Activated CD4-positive, alpha-beta memory T cell treated with anti-CD3 and anti-CD28 coated beads for 36 hours (primary cell): ENCODE results near the gene HSBP1. TPM values are rescaled to one million over a fixed set of nuclear protein-coding genes. Genes with fewer than 3 reads are reported as not detected.

ENCODE experiments used
- CTCF ChIA-PET: fragments of 350-600 bp; sonication (Branson Sonifier 250); formaldehyde crosslinking; loops from one replicate; lab custom pipeline; 2021; ENCODE audit warnings: antibody characterized with exemption, inconsistent platforms; lab: Charles Lee
- POLR2A ChIA-PET: fragments of 350-600 bp; sonication (Branson Sonifier 250); formaldehyde crosslinking; loops from one replicate; lab custom pipeline; 2021; ENCODE audit warnings: antibody characterized with exemption; lab: Charles Lee
- DNase-seq: peaks from one replicate; pipeline ENCODE4 v3.0.0-alpha.2; 2020
- H3K27ac Mint-ChIP-seq: one replicate; pipeline ENCODE4 v1.8.0; 2021; ENCODE audit warnings: mixed read lengths
- H3K27me3 Mint-ChIP-seq: one replicate; pipeline ENCODE4 v1.8.0; 2021; ENCODE audit warnings: mixed read lengths
- H3K36me3 Mint-ChIP-seq: one replicate; pipeline ENCODE4 v1.8.0; 2021; ENCODE audit warnings: mixed read lengths
- H3K4me1 Mint-ChIP-seq: one replicate; pipeline ENCODE4 v1.8.0; 2021; ENCODE audit warnings: low read depth, mixed read lengths
- H3K4me3 Mint-ChIP-seq: one replicate; pipeline ENCODE4 v1.8.0; 2021; ENCODE audit warnings: mild to moderate bottlenecking, mixed read lengths
- H3K9me3 Mint-ChIP-seq: one replicate; pipeline ENCODE4 v1.8.0; 2021; ENCODE audit warnings: mixed read lengths
- intact Hi-C: fragments of 100-400 bp; cut with micrococcal nuclease; formaldehyde crosslinking; loops from one replicate; pipeline ENCODE4 v1.15.1; 2023
- total RNA-seq, 2 experiments: library from RNA; stranded (reverse); gene quantifications; one replicate each; pipeline ENCODE4 v1.2.3, GENCODE V29; 2021

HSBP1 gene
- total RNA-seq, 2 experiments from 2014 or later, result 70.1 to 74.7 TPM

DNA sequence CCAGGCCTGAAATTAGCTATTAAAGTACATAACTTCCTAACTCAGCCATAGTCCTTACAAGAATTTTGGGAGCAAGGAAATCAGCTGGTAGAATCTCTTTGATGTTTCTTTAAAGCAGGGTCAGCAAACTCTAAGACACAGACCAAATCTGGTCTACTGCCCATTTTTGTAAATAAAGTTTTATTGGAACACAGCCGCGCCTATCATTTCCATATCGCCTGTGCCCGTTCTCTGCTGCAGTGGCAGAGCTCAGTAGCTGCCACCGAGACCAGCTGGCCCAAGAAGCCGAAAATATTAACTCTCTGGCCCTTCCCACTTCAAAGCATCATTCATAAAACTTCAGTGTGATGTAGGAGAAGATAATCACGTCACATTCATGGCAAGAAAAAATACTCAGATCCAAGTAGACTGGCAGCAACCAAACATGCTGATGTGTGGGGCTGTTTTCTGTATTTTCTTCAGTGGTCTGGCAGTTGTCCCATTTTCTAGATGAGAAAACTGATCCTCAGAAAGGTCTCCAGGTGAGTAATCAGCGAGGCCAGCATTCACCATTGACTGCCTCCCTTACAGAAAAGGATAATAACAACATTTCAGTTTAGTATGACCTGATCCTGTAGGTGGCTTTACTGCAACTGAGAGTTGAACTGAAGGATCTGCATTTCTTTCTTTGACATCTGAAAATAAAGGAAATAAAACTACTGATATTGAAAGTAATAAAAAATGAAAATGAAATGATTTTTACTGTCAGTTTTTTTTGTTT is 18.0 kb upstream of the HSBP1 start:
- DNase-seq, result no peak
- Mint-ChIP-seq H3K9me3 (no peaks in the 10 kb centered on the region), H3K27ac (no peak overlapping the region), H3K27me3 (no peaks in the 10 kb centered on the region), H3K4me3 (no peak overlapping the region), H3K36me3 (no peaks in the 10 kb centered on the region), H3K4me1 (peaks cover 8% of the 10 kb centered on the region)
- POLR2A ChIA-PET, result no interaction called here
- CTCF ChIA-PET, result no interaction called here
- intact Hi-C loops, result no loop called here

- peaks cover 3% of the 10 kb centered on the region for H3K27me3 Mint-ChIP-seq
- no peak overlapping the region for H3K27ac Mint-ChIP-seq
- no peak overlapping the region for H3K4me3 Mint-ChIP-seq
- ChIA-PET POLR2A (no interaction called here), CTCF (no interaction called here)
- intact Hi-C loops, result no loop called here
- H3K9me3 Mint-ChIP-seq, result no peaks in the 10 kb centered on the region
- no peak for DNase-seq
- H3K4me1 Mint-ChIP-seq, result peaks cover 8% of the 10 kb centered on the region
- H3K36me3 Mint-ChIP-seq, result no peaks in the 10 kb centered on the region
These were observed 15.9 kb upstream of the HSBP1 start for GRCh38 chr16:83791916-83792315.

DNA sequence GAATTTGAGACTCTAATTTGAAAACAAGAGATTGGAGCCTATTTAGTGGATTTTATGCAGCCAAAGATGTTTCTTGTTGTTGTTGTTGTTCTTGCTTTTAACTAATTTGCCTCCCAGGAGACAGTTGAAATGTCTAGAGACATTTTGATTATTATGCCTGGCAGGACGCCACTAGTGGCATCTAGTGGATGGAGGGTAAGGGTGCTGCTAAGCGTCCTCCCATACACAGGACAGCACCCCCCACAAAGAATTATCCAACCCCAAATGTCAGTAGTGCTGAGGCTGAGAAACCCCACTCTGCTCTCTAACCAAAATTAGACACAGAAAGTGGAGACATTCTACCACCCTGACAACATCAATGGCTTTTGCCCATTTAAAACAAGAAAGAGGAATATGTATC is 15.4 kb upstream of the HSBP1 start:
- intact Hi-C loops, result no loop called here
- Mint-ChIP-seq H3K27me3 (peaks cover 5% of the 10 kb centered on the region), H3K36me3 (no peaks in the 10 kb centered on the region), H3K4me1 (peaks cover 8% of the 10 kb centered on the region), H3K27ac (no peak overlapping the region), H3K4me3 (no peak overlapping the region), H3K9me3 (no peaks in the 10 kb centered on the region)
- no peak for DNase-seq
- ChIA-PET CTCF (no interaction called here), POLR2A (no interaction called here)

GRCh38 chr16:83793179-83793578 is 14.6 kb upstream of the HSBP1 start:
- intact Hi-C loops, result no loop called here
- POLR2A ChIA-PET, result no interaction called here
- Mint-ChIP-seq H3K4me3 (no peak overlapping the region), H3K9me3 (no peaks in the 10 kb centered on the region), H3K36me3 (no peaks in the 10 kb centered on the region), H3K27ac (no peak overlapping the region), H3K4me1 (peaks cover 8% of the 10 kb centered on the region), H3K27me3 (peaks cover 5% of the 10 kb centered on the region)
- DNase-seq, result no peak
- CTCF ChIA-PET, result no interaction called here

GRCh38 chr16:83794860-83795554 is 12.8 kb upstream of the HSBP1 start:
- Mint-ChIP-seq H3K27ac (no peak overlapping the region), H3K9me3 (no peaks in the 10 kb centered on the region), H3K27me3 (peaks cover 10% of the 10 kb centered on the region), H3K36me3 (no peaks in the 10 kb centered on the region), H3K4me3 (no peak overlapping the region), H3K4me1 (peaks cover 8% of the 10 kb centered on the region)
- CTCF ChIA-PET, result no interaction called here
- POLR2A ChIA-PET, result no interaction called here
- intact Hi-C loops, result no loop called here
- DNase-seq, result no peak

- intact Hi-C loops, result no loop called here
- ChIA-PET CTCF (no interaction called here), POLR2A (no interaction called here)
- DNase-seq, result no peak
- Mint-ChIP-seq H3K27ac (no peak overlapping the region), H3K9me3 (no peaks in the 10 kb centered on the region), H3K36me3 (no peaks in the 10 kb centered on the region), H3K27me3 (peaks cover 13% of the 10 kb centered on the region), H3K4me1 (peaks cover 8% of the 10 kb centered on the region), H3K4me3 (no peak overlapping the region)
These were observed 10.8 kb upstream of the HSBP1 start for GRCh38 chr16:83797013-83797412.

DNA sequence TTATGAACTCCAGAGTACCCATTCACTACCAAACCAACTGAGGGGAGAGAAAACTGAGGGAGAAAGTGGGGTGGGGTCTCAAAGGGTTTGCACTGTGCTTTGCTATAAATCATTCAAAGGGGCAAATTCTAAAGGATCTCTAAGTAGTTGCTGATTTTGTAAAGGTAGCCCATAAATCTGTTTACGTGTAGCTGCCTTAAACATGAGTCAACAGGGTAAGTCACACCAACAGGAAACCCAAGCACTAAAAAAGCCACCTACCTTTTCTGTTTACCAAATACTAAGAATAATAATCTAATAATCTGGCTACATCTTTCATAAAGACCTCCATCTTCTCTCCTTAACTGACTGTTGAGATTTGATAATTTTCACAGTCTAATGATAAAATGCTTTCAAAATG is 8.4 kb upstream of the HSBP1 start:
- no peaks in the 10 kb centered on the region for H3K36me3 Mint-ChIP-seq
- ChIA-PET POLR2A (no interaction called here), CTCF (no interaction called here)
- intact Hi-C loops, result no loop called here
- DNase-seq, result no peak
- no peak overlapping the region for H3K27ac Mint-ChIP-seq
- H3K4me1 Mint-ChIP-seq, result peaks cover 4% of the 10 kb centered on the region
- peaks cover 13% of the 10 kb centered on the region for H3K27me3 Mint-ChIP-seq
- H3K4me3 Mint-ChIP-seq, result no peak overlapping the region
- no peaks in the 10 kb centered on the region for H3K9me3 Mint-ChIP-seq

- no peaks in the 10 kb centered on the region for H3K36me3 Mint-ChIP-seq
- no peak overlapping the region for H3K4me3 Mint-ChIP-seq
These were observed 5.6 kb upstream of the HSBP1 start for GRCh38 chr16:83802135-83802534.

GRCh38 chr16:83802554-83803205 is 5.1 kb upstream of the HSBP1 start:
- intact Hi-C loops, result no loop called here
- ChIA-PET CTCF (no interaction called here), POLR2A (no interaction called here)
- peaks cover 8% of the 10 kb centered on the region for H3K27me3 Mint-ChIP-seq
- no peak overlapping the region for H3K27ac Mint-ChIP-seq
- H3K9me3 Mint-ChIP-seq, result no peaks in the 10 kb centered on the region
- H3K4me3 Mint-ChIP-seq, result no peak overlapping the region
- peaks cover 10% of the 10 kb centered on the region for H3K4me1 Mint-ChIP-seq
- no peak for DNase-seq
- no peaks in the 10 kb centered on the region for H3K36me3 Mint-ChIP-seq

More at GRCh38 chr16:83802135-83802534, 5.6 kb upstream of the HSBP1 start:
- no peak overlapping the region for H3K27ac Mint-ChIP-seq
- no peaks in the 10 kb centered on the region for H3K9me3 Mint-ChIP-seq
- ChIA-PET POLR2A (no interaction called here), CTCF (no interaction called here)
- H3K27me3 Mint-ChIP-seq, result peaks cover 8% of the 10 kb centered on the region
- DNase-seq, result no peak
- H3K4me1 Mint-ChIP-seq, result peaks cover 9% of the 10 kb centered on the region
- intact Hi-C loops, result no loop called here

DNA sequence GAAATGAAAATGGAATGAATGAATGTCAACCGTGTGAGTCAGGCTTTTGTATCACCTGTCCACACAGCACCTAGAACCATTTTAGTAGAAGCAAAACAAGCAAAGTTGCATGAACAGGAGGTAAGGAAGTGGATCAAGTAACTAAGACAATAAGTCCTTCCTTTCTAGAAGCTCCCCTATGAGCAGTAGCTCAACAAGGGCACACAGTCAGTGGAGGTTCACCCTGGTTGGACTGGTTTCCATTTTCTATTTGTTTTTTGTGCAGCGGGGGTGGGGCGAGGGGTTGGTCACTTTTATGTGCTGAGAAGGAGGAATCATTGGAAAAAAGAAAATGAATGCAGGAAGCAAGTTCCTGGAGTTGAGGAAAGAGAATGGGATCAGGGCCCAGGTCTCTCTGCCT is 4.0 kb upstream of the HSBP1 start:
- Mint-ChIP-seq H3K4me1 (peaks cover 15% of the 10 kb centered on the region), H3K36me3 (peaks cover 4% of the 10 kb centered on the region), H3K27ac (no peak overlapping the region), H3K4me3 (no peak overlapping the region), H3K9me3 (no peaks in the 10 kb centered on the region), H3K27me3 (peaks cover 3% of the 10 kb centered on the region)
- intact Hi-C loops, result no loop called here
- ChIA-PET POLR2A (no interaction called here), CTCF (no interaction called here)
- no peak for DNase-seq

GRCh38 chr16:83804366-83804765 is 3.4 kb upstream of the HSBP1 start:
- Mint-ChIP-seq H3K9me3 (no peaks in the 10 kb centered on the region), H3K36me3 (peaks cover 7% of the 10 kb centered on the region), H3K27me3 (peaks cover 3% of the 10 kb centered on the region), H3K27ac (no peak overlapping the region), H3K4me1 (peaks cover 20% of the 10 kb centered on the region), H3K4me3 (no peak overlapping the region)
- POLR2A ChIA-PET, result no interaction called here
- CTCF ChIA-PET, result no interaction called here
- no peak for DNase-seq
- intact Hi-C loops, result no loop called here

GRCh38 chr16:83806036-83806435 is 1.7 kb upstream of the HSBP1 start:
- peaks cover 35% of the 10 kb centered on the region for H3K4me1 Mint-ChIP-seq
- H3K4me3 Mint-ChIP-seq, result no peak overlapping the region
- no peaks in the 10 kb centered on the region for H3K9me3 Mint-ChIP-seq
- peaks cover 15% of the 10 kb centered on the region for H3K36me3 Mint-ChIP-seq
- intact Hi-C loops, result no loop called here
- no peak for DNase-seq
- POLR2A ChIA-PET, result interaction anchor here (2.3 kb wide), 1 partner anchor 93 kb away, joined by 7 read pairs; the partner anchor contains the start of gene MLYCD
- H3K27me3 Mint-ChIP-seq, result peaks cover 3% of the 10 kb centered on the region
- CTCF ChIA-PET, result no interaction called here
- no peak overlapping the region for H3K27ac Mint-ChIP-seq
